Endometrial microvascular endothelial cells (primary cell): ENCODE measurements around the gene KCNH4. TPM values are rescaled to one million over a fixed set of nuclear protein-coding genes. Genes with fewer than 3 reads are reported as not detected.
"Not testable (repeated sequence)": the region's sequence is repeated elsewhere in the genome, so short reads cannot be mapped to it uniquely, and the experiment has no call there.

ENCODE experiments used
- in situ Hi-C: cut with HindIII; loops from 2 replicates; pipeline ENCODE4 v1.10.0; 2017; ENCODE audit warnings: low sequenced_read_pairs, low pct_unique_long_range_greater_than_20kb; ENCODE audit errors: inconsistent ontology term
- total RNA-seq: library from RNA; depleted of rRNA; stranded (reverse); fragments of >200 nt; gene quantifications from one replicate; pipeline ENCODE4 v1.2.3, GENCODE V29; 2015; ENCODE audit errors: inconsistent ontology term

The KCNH4 gene
- total RNA-seq: not detected

DNA sequence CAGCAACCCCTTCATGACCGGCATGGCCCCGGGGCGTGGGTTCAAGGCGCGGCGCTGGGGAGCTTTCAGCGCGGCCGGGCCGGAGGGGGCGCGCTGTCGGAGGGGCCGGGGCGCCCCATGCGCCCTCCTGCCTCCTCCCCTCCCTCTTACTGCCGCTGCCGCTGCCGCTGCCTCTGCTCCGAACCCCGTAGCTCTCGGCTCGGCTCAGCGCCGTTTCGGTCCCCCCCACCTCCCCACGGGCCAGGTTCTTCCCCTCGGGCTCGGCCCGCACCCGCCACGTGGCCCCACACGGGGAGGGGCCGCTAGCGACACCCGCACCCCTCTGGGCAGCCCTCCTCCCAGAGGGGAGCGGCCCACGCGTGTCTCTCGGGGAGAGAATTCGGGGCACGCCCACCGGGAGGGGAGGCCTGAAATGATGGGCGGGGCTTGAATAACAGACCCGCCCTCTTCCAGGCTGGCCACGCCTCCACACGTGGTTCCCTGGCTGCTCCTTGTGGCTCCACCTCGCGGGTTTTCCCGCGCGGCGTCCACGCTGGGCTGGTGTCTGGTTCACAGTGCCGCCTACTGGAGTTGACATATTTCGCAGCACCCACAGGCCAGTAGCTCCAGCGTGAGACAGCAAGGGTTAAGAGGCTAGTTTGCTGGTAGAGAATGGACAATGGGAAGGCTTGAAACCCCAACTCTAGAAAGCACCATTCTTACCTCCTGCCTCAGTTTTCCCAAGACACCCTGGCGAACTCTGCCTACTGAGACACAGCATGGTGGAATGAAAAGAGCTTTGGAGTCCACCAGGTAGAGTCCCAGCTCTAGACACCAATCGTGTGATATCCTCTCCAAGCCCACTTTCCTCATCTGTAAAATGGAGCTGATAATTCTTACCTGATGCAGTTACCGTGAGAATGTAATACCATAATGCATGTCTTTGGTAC, at the start of gene KCNH4:
TSS of gene KCNH4 (minus strand) at position 221 of the 929 bp plus-strand sequence. CDS start at position 24, 197 bp downstream.
- in situ Hi-C loops: loop anchor here (25.0 kb wide), 1 partner anchor 331 kb away; no protein-coding TSS in a partner anchor

- in situ Hi-C loops: no loop called here
Measured at GRCh38 chr17:42230225-42230624, 49.3 kb upstream of the KCNH4 start.

DNA sequence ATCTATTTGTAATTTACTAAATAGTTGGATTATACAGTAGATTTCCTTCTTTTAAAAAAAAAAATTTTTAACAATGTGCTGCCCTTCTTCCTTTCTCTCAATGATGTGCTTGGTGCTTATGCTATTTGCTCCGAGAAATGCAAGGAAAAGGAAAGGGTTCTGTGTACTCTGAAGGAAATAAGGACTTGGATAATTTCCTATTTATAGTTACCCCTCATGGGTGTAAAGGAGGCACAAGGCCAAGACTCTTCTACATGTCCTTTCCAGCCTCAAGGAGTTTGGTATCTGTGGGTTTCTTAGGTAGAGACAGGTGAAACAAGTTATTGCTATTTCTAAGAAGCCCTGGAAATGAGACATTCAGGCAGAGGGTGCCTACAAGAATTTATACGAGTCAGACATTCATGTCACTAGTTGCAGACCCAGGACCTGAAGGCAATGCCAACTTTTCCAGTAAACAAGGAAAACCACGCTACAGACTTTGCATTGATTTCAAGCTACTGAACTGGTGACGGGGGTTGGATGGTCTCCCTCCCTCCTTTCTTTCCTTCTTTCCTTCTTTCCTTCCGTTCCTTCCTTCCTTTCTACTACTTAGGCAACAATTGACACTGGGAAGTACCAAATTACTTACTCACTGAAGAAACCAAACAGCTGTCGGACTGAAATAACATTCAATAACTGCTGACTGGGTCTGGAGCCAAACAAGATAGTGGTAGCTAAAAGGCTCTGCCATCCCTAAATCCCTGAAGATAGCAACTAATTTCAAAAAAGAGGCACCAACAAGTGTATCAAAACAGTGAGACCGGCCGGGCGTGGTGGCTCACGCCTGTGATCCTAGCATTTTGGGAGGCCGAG, 47.1 kb upstream of the KCNH4 start:
- in situ Hi-C loops: no loop called here

GRCh38 chr17:42225646-42226045, 44.7 kb upstream of the KCNH4 start:
- in situ Hi-C loops: no loop called here

DNA sequence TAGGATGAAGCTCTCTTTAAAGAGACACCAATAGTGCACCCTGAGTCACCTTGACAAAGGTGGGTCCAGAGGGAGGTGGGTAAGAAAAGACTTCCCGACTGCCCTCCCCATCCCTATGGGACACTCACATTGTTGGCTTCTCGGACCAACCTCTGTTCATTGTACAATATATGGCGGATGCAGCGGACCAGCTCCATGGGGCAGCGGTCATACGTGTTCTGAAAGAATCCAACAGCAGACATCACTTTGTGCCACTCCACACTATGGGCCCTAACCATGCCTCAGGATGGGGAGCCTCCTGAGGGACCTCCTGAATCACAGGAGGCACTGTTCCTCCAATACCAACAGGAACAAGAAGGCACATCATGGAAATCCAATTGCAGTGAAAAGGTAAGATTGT, 43.7 kb upstream of the KCNH4 start:
- in situ Hi-C loops: no loop called here

DNA sequence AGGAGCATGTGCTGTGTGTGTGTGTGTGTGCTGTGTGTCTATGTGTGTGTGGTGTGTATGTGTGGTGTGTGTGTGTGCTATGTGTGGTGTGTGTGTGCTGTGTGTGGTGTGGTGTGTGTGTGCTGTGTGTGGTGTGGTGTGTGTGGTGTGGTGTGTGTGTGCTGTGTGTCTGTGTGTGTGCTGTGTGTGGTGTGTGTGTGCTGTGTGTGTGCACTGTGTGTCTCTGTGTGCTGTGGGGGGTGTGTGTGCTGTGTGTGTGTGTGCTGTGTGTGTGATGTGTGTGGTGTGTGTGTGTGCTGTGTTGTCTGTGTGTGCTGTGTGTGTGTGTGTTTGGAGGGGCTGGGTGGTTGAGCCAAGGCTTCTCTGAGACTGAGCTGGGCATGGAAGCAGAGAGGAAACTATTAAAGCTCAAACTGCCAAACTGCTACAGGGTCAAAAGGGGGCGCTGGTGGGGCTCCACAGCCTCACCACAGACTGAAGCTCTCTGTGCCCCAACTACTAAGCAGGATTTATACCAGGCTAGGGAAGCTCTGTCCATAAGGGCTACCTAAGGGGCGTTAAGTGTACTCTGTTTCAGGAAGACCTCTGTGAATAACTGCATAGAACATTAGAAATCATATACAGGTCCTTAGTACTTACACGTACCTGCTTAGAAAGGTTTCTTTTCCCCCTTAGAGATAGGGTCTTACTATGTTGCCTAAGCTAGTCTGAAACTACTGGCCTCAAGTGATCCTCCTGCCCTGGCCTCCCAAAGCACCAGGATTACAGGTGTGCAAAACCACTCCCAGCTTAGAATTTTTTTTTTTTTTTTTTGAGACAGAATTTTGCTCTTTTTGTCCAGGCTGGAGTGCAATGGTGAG, 41.2 kb upstream of the KCNH4 start:
- in situ Hi-C loops: no loop called here

DNA sequence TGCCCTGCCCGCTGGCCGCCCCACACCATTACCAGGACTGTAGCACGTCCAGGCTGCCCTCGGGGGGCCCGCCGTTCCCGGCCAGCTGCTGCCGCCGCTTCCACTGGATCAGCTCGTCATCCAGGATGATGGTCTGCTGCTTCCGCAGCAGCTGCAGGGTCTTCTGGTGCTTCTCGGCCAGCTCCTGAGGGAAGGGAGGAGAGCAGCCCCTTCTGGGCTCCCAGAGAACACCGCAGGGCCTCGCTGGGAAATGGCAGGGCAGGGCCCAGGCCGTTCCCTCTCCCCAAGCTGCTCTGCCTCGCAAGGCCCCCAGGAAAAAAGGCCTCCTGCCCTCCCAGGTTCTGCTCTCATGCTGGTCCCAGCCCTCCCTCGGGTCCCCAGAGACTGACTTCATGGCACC, 38.3 kb upstream of the KCNH4 start:
- in situ Hi-C loops: not testable (repeated sequence)

DNA sequence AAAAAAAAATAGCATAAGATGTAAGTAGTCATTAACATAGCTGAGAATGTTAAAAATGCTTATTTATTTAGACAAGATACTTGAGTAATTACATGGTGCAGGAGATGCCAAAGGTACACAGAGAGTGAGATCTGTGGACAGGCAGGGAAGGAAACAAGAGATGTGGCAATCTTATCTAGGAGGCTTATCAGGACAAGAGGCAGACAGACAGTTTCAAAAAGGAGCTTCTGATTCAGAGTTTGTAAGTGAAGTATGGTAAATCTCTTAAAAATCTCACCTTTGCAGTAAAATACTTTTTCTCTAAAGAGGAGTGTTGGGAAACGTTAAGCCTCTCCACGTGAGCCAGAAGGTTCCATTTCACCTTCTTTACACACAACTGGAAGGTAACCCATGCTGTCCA, 33.2 kb upstream of the KCNH4 start:
- in situ Hi-C loops: no loop called here

- in situ Hi-C loops: no loop called here
Measured at GRCh38 chr17:42212382-42212781, 31.4 kb upstream of the KCNH4 start.

DNA sequence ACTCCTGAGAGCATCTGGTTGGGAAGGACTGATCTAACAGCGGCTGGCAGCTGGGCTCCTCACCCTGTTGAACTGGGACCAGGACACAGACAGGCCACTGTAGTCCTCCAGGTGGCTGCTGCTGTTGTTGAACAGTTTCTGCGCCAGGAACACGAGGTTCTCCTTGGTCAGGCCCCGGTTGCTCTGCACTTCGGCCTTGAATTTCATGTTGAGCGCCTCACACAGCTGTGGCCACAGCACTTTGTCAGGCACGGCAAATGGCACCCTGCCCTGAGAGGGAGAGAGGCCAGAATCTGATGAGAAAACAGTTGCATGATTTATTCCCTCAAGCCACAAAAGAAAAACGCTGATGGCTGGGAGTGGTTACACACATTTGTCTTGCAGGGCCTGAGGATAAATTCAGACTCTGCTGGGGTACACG, 31.0 kb upstream of the KCNH4 start:
- in situ Hi-C loops: not testable (repeated sequence)

DNA sequence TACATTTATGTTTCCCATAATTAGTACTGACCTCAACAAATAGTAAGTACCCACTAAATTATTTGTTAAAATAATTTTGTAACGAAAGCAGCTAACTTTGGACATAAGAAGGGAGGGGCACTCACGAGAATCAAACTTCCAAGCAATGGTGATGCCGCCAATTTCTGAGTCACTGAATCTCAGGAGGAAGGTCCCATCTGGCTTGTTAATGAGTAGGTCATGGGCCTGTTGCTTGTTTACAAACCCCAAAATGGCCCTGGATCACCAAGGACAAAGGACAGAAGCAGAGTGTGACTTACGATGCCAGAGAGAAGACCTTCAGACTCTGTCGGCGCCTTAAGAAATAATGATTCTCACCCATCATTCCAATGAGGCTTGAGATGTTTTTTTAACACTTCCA, 29.1 kb upstream of the KCNH4 start:
- in situ Hi-C loops: no loop called here

- in situ Hi-C loops: not testable (repeated sequence)
Measured at GRCh38 chr17:42206153-42206612, 25.2 kb upstream of the KCNH4 start.

- in situ Hi-C loops: no loop called here
Measured at GRCh38 chr17:42203354-42203753, 22.4 kb upstream of the KCNH4 start.

DNA sequence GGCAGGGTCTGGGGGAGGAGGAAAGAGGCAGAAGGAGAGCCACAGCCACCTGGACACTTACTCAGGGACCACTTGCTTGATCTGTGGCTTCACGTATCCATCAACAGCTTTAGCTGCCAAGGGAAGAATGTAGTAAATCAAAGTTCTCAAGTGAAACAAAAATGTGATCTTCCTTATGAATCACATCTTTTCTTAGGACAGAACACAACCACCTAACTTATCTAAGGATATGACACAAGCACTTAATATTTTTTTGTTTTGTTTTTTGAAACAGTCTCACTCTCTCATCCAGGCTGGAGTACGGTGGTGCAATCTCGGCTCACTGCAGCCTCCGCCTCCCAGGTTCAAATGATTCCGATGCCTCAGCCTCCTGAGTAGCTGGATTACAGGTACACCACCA, 21.8 kb upstream of the KCNH4 start:
- in situ Hi-C loops: no loop called here

- in situ Hi-C loops: no loop called here
Measured at GRCh38 chr17:42202159-42202558, 21.2 kb upstream of the KCNH4 start.

DNA sequence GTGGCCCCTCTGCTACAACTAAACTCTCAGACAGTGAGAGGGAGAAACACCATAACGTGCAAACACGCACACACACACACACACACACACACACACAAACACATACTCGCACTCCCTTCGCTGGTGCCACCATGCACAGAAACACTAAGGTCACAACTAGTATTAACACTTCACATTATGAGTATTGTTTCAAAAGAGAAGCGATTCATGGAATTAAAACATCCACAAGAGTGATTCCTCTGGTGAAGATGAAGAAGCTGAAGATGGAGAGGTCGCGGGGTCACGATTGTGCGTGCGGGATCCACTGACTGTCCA, 20.5 kb upstream of the KCNH4 start:
- in situ Hi-C loops: no loop called here

DNA sequence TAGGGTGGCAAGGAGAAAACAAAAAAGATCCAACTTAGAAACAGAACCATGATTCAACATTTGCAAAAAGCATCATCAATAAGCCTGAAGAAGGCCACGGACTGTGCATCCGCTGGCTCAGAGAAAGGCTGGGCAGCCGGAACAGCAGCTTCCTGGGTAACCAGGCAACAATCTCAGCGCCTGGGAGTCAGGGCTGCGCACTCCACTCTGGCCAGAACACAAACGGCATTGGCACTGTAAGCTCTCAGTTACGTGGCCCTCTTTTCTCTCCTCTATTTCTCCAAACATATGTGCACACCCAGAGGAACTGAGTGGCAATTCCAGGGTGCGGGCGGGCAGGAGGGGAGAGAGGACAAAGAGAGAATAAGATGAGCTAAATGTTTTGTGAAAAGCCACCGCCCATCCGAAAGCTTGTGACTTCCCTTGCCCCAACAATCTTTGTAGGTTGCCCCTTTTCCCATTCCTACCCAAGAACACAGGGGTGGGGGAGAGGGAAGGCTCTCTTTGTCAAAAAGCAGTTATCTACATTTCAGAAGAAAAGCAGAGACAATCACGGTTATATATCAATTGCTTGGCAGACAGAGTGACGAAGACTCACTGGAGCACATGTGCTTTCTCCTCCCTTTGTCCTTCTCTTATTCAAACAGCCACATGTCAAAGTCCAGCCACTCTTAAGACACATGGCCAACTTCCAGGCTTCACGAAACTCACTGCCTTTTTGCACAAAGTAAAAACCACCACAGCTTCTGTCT, 19.9 kb upstream of the KCNH4 start:
- in situ Hi-C loops: no loop called here

- in situ Hi-C loops: loop anchor here (25.0 kb wide), 1 partner anchor 313 kb away; no protein-coding TSS in a partner anchor
Measured at GRCh38 chr17:42199416-42200011, 18.6 kb upstream of the KCNH4 start.
